ENCODE results near the gene NPAS2. TPM values are rescaled to one million over a fixed set of nuclear protein-coding genes. Genes with fewer than 3 reads are reported as not detected.

The NPAS2 gene
- polyA plus RNA-seq, 1 of the 3 experiments (the other 2 are of a cell fraction), result 58.5 TPM

DNA sequence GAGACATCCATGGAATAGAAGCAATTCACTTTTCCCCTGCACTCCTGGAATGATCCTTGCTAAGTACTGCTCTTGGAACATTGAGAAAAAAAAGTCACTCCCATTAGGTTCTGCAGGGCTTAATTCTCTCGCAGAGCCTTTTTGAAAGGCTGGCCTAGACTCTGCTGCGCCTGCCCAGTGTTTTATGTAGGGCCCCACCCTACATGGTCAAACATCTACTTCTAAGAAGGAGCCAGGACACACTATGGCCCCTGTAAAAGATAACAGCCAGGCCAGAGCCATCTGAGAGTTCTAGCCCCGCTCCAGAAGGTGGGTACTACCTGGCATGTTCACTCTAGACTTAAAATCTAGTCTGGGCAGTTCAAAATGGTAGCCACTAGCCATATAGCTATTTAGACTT, 30.6 kb upstream of the NPAS2 start:
- H3K4me1 ChIP-seq (ENCODE audit: control insufficient read depth in 1 of 2, insufficient read depth in 2 of 2, low read depth in 1 of 2, low read length in 1 of 2), result peaks cover 0 to 11% of the 10 kb centered on the region in 2 experiments; a peak in 3 of 4 replicates
- DNase-seq, result no peak
- H3K9ac ChIP-seq, result no peak overlapping the region
- CTCF ChIA-PET, result no interaction called here
- H3F3A ChIP-seq (replicated peaks; ENCODE audit: insufficient read depth), result peaks cover 18% of the 10 kb centered on the region
- no peaks in the 10 kb centered on the region for H3K36me3 ChIP-seq (replicated peaks in 1 of 2; ENCODE audit: control insufficient read depth in 1 of 2, insufficient read depth in 2 of 2, low read length in 1 of 2)
- no peaks in the 10 kb centered on the region for H4K20me1 ChIP-seq (ENCODE audit: insufficient read depth)
- H3K79me2 ChIP-seq (ENCODE audit: insufficient read depth), result no peaks in the 10 kb centered on the region
- no peak overlapping the region for H3K4me2 ChIP-seq
- no peak overlapping the region for H3K27ac ChIP-seq (ENCODE audit: low read depth in 2 of 2, low read length in 1 of 2)
- 85% methylated on average over 3 of the region's 3 CpGs for WGBS (ENCODE audit: low lambda C conversion rate)
- no peak overlapping the region for H2AFZ ChIP-seq (ENCODE audit: low read depth)
- no peak overlapping the region for H3K4me3 ChIP-seq (ENCODE audit: low read depth in 2 of 2, low read length in 1 of 2)
- no peaks in the 10 kb centered on the region for H3K9me3 ChIP-seq
- H3K9me2 ChIP-seq, result no peaks in the 10 kb centered on the region
- POLR2A ChIA-PET, result no interaction called here
- TF ChIP-seq YY1 (IDR thresholded peaks at IDR 0.05; ENCODE audit: low read depth), result no peak
- no peak for TF ChIP-seq CHD2 (IDR thresholded peaks at IDR 0.05; ENCODE audit: low read length, partially characterized antibody)
- TF ChIP-seq, protein P1, sequence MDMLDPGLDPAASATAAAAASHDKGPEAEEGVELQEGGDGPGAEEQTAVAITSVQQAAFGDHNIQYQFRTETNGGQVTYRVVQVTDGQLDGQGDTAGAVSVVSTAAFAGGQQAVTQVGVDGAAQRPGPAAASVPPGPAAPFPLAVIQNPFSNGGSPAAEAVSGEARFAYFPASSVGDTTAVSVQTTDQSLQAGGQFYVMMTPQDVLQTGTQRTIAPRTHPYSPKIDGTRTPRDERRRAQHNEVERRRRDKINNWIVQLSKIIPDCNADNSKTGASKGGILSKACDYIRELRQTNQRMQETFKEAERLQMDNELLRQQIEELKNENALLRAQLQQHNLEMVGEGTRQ (IDR thresholded peaks at IDR 0.05; ENCODE audit: borderline replicate concordance, low read depth, low read length), result no peak
- TF ChIP-seq NRF1 (IDR thresholded peaks at IDR 0.05; ENCODE audit: low read depth, low read length), result no peak
- no peak for TF ChIP-seq JUND (IDR thresholded peaks at IDR 0.05)
- no peak for TF ChIP-seq RFX5 (IDR thresholded peaks at IDR 0.05; ENCODE audit: low read length)
- TF ChIP-seq CTCF (IDR thresholded peaks at IDR 0.05), result no peak
- no peak for TF ChIP-seq MEF2A (IDR thresholded peaks at IDR 0.05; ENCODE audit: borderline replicate concordance, low read depth)
- no peak for TF ChIP-seq FOXJ3 (CRISPR knock-in tag; IDR thresholded peaks at IDR 0.05)
- no peak for TF ChIP-seq TAF1 (IDR thresholded peaks at IDR 0.05; ENCODE audit: borderline replicate concordance, low read depth, low read length)
- no peak for TF ChIP-seq USF1 (IDR thresholded peaks at IDR 0.05; ENCODE audit: borderline replicate concordance, low read depth)
- TF ChIP-seq FOSL2 (IDR thresholded peaks at IDR 0.05; ENCODE audit: borderline replicate concordance, low read depth), result no peak
- TF ChIP-seq, protein P2, sequence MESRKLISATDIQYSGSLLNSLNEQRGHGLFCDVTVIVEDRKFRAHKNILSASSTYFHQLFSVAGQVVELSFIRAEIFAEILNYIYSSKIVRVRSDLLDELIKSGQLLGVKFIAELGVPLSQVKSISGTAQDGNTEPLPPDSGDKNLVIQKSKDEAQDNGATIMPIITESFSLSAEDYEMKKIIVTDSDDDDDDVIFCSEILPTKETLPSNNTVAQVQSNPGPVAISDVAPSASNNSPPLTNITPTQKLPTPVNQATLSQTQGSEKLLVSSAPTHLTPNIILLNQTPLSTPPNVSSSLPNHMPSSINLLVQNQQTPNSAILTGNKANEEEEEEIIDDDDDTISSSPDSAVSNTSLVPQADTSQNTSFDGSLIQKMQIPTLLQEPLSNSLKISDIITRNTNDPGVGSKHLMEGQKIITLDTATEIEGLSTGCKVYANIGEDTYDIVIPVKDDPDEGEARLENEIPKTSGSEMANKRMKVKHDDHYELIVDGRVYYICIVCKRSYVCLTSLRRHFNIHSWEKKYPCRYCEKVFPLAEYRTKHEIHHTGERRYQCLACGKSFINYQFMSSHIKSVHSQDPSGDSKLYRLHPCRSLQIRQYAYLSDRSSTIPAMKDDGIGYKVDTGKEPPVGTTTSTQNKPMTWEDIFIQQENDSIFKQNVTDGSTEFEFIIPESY (IDR thresholded peaks at IDR 0.05; ENCODE audit: borderline replicate concordance, low read depth), result no peak
- TF ChIP-seq FOXM1 (IDR thresholded peaks at IDR 0.05; ENCODE audit: low read depth), result no peak
- TF ChIP-seq POLR2AphosphoS5 (IDR thresholded peaks at IDR 0.05; ENCODE audit: low read depth, low read length), result no peak
- TF ChIP-seq, protein P3, sequence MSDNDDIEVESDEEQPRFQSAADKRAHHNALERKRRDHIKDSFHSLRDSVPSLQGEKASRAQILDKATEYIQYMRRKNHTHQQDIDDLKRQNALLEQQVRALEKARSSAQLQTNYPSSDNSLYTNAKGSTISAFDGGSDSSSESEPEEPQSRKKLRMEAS (IDR thresholded peaks at IDR 0.05; ENCODE audit: low read depth), result no peak
- TF ChIP-seq GABPA (IDR thresholded peaks at IDR 0.05; ENCODE audit: low read depth), result no peak
- no peak for TF ChIP-seq SMC3 (IDR thresholded peaks at IDR 0.05; ENCODE audit: low read depth, low read length)
- no peaks in the 10 kb centered on the region for H3K27me3 ChIP-seq (ENCODE audit: insufficient read depth)

All from SK-N-SH (cell line).